ENCODE measurements around the gene SIVA1.
"Not testable (repeated sequence)": the region's sequence is repeated elsewhere in the genome, so short reads cannot be mapped to it uniquely, and the experiment has no call there.

The SIVA1 gene

DNA sequence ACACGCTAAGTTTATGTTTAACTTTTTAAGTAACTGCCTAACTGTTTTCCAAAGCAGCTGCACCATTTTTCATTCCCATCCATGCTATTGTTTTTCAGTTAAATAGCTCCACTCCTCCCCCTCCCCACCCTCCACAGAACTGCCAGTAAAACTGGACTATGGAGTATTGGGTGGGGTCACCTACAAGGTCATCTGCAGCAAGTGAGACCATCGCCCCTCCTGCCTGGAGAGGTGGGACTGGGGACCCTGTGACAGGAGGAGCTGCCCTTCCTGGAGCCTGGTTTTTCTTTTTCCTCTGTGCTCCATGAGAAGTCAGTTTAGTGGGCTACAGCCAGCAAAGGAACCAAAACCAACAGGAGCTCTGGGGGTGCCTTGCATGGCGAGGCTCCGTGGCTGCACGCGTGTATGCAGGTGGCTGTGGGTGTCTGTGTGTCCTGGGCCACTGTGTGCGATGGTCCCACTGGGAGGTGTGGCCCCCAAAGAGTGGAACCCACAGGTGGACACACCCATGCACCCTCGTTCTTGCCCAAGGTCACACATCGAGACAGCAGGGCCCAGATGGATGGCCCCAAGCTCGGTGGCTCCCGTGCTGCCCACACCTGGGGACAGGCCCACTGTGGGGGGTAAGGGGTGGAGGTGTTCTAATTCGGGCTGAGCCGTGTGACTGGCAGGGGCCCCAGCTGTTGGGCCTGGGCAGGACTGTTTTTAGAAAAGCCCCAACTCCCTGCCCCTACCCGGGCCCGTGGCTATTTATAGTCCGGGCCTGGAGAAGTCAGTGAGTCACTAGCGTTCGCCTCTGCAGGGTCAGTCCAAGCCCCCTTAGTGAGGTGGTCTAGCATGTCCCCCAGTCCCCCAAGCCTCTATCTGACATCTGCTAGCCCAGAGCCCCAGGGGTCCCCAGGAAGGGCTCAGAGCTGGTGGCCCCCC, 31.2 kb upstream of the SIVA1 start:
- DNase-seq = no peak

DNA sequence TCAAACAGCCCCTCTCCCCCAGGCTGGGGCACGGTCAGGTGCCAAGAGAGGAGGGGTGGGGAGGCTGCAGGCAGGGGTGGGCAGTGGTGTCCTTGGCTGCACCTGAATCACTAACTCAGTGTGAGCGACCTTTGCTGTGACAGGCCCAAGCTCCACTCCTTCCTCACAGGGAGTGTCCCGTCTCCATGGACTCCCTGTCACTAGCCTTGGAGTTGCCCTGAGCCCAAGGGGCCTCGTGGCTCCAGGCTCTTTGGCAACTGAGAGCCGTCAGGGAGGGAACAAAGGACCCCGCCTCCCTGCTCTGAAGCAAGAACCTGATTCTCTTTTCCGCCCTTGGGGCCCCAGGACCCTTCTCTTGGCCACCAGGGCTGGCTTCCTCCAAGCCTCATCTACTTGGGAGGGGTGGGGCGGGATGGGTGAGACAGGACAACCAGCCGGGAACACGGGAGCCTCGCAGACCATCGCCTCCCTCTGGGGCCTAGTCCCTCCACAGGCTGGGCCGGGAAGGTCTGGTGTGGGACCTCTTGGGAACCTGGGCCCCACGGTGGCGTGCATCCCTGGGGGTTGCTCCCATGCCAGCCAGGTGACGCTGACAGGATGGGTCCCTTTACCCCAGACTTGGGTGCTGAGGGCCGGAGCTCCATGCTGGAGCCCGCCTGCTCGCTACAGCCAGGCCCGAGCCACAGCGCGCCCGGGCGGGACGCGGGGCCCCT, 29.9 kb upstream of the SIVA1 start:
- no peak for DNase-seq

DNA sequence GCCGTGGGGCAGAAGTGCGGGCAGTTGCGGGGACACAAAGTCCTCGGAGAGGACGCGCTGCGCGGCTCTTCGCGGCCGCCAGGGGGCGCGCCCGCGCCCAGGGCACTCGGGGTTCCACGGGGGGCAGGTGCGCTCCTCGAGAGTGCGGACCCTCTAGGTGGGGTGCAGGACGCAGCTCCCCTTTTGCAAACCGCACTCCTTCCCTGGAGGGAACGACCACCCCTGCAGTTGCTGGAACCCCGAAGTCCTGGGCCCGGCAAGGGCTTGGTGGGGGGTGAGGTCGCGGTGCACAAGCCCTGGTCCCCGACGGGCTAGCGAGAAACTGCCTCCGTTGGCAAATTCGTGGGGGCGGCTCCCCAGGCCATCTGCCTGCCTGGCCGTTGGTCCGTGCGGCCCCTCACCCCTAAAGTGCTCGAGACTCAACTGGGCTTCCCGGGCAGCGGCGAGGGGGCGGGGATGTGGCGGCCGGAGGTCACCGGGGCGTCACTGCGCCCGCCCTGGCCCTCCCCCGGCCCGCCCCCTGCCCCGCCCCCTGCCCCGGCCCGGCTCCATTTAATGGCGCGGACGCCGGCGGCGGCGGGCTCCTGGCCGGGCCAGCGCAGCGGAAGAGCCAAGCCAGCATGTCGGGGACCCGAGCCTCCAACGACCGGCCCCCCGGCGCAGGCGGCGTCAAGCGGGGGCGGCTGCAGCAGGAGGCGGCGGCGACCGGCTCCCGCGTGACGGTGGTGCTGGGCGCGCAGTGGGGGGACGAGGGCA, 29.1 kb upstream of the SIVA1 start, which contains the start of gene ADSS1:
Gene ADSS1 (plus strand): TSS at position 579 of the 756 bp plus-strand sequence. CDS start 42 bp downstream, at position 621.
- DNase-seq = no peak

DNA sequence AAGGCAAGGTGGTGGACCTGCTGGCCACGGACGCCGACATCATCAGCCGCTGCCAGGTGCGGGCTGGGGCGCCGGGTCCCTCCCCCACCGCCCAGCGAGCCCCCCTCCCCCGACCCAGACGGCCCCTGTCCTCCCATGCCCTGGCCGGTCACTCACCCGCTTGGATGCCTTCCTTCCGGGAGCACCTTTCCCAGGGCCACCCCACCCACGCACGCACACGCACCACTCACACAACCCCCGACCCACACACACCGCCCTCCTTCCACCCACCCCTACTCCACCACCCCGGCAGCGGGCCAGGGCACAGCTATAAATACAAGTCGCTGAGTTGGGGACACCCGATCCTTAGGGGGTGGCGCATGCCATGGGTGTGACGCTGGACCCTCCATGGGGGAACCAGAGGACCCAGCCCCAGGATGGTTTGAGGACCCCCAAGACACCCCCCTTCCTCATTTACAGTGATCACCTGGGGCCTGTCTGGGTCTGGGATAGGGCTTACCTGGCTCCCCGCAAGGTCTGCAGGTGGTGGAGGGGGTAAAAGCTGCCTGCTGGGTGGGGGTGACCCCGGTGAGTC, 28.5 kb upstream of the SIVA1 start:
- no peak for DNase-seq

DNA sequence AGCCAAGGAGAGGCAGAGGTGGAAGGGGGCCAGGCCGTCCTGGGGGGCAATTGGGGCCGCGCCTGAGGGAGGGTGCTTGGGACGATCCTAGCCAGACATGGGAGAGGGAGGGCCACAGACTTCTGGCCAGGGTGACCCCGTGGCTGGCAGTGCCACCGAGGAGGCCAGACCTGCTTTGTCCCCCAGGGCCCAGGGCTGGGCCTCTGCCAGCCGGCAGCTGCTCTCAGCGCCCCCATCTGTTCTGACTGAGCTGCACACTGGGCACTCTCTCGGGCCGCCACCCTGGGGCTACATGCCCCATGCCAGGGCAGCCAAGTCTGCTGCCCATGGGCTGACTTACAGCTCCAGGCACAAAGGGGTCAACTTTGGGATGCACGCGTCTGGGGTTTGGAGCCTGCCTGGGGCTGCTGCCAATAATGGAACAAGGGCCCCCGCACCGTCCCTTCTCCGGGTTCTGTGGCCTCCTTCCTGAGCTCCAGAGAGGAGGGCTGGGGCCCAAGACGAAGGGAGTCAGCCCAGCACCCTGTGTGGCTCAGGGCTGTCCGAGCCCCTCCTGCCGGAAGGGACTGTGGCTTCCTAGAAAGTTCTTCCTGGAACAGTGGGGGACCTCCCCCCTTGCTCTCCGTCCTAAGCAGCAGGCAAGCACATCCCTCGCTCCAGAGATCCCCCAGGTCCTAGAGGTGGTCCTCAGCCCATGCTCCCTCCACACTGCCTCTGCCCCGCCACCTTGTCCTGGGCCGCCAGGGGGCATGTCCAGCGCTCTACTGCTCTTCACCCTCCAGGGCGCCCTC, 27.8 kb upstream of the SIVA1 start:
- DNase-seq = no peak

DNA sequence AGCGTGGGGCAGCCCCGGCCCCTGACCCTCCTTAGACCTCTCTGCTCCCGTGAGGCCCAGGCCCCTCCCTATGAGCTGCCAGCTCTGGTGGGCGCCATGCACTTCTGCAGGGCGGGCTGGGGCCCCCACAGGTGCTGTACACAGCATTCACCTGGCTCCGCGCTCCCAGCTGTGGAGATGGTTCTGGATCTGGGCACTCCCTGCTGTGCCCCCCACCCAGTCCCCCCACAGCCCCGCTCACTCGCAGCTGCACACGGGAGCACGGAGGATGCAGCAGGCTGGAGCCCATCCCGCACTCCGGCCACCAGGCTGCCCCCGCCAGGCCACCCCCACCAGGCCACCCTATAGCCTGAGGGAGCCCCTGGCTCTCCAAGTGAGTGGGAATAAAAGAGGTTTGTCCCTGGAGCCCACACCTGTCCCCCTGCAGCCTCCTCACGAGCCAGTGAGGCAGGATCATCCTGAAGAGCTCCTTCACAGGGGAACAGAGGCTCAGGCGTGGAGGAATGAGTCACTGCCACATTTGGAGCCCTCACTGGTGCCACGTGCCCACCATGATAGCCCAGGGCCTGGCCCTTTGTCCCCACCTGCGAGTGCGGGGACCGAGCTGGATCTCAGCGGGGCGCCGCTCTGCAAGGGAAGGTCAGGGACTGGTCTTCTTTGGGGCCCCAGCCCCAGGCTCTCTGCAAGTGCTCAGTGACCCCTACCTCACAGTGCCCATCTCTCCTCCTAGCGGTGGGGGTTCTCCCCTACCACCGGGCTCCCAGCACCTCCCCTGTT, 27.0 kb upstream of the SIVA1 start:
- no peak for DNase-seq

DNA sequence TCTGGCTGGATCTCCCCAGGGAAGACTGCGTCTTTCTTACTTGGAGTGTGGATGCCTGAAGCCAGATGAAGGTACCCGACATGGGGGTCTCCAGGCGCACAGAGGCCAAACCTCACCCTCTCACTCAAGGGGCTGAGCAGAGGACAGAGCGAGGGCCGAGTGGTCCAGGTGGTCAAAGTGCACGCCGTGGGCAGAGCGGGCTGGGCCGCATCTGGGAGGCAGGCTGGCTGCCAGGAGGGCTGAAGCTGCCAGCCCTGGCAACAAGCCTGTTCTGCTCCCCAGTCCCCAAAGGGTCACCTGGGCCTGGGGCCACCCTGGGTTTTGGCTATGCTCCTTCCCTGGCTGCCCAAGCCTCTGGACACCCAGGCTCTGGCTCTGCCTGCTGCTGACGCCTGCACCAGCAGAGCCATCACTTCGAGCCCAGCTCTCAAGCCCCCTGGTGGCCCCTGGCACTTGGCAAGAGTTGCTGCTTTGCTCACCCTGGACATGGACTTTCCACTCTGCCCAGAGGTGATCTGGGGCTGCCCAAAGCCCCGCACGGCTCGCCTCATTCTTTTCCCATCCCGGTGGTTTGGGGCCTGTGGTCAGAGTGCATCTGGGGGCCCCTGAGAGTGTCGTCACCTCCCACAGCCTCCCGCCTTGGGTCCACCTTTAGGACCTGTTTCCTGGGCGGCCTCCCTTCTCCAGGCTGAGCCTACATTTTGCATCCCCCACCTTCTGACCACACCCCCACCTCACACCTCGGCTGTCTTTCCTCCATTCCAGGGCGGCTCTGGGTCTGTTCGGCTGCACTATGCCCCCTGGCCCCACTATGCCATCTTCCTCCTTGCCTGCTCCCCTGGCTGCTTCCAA, 26.1 kb upstream of the SIVA1 start:
- DNase-seq = no peak

DNA sequence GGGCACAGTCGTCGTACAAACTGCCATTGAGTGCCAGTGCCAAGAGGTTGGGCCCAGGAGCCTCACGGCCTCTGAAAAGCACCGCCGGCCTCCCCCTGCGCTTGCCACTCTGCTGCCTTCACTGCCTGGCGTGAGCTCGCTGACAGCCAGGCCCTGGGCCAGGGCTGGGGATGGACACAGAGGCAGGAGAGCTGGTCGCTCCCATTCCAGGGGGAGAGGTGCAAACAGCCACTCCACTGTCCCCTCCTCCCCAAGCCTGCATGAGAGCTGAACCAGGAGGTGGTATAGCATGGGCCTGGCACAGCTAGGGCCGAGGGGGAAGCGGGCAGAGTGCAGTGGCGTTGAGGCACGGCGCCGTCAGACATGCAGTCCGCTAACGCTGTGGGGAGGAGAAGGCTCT, 24.3 kb upstream of the SIVA1 start:
- no peak for DNase-seq

DNA sequence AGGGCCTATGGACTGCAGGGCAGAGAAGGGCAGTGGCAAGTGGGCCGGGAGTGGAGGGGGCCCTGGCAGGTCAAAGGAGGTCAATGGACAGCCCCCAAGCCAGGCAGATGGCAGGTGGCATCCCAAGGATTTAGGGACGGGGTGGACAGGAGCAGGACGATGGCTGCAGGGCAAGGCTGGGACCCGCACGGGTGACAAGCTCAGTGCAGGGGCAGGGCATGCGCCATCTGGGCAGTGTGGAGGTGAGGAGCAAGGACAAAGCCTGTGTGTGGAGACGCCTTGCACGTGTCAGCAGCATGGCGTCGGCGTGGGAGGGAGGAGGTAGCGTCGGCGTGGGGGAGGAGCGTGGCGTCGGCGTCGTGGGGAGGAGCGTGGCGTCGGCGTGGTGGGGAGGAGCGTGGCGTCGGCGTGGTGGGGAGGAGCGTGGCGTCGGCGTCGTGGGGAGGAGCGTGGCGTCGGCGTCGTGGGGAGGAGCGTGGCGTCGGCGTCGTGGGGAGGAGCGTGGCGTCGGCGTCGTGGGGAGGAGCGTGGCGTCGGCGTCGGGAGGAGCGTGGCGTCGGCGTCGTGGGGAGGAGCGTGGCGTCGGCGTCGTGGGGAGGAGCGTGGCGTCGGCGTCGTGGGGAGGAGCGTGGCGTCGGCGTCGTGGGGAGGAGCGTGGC, 23.6 kb upstream of the SIVA1 start:
- DNase-seq = not testable (repeated sequence)

DNA sequence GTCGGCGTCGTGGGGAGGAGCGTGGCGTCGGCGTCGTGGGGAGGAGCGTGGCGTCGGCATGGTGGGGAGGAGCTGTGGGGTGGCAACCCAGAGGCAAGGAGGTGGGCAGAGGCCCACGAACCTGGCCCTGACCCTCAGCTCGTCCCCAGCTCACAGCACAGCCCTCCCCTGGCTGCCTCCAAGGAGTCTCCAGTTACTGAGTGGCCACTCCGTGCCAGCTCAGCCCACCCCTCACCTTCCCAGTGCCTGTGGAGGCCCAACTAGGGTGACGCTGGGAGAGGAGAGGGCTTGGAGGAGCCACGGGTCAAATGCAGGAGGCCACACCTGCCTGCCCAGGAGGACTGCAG, 23.1 kb upstream of the SIVA1 start:
- no peak for DNase-seq

DNA sequence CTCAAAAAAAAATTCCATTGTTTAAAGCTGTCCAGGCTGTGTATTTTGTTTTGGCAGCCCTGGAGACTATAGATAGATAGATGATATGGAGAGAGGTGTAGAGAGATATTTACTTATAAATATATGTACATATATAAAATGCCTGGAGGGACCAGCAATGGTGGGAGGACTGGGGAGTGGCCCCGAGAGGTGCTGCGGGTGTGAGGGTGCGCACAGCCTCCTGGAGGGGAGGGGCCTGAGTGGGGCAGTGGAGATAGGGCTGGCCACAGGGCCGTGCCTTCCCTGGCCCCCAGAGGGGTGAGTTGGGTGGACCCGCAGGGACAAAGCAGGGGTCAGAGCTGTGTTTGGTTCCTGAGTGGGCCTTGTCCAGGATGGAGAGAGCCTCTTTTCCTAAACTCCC, 22.5 kb upstream of the SIVA1 start:
- DNase-seq = no peak

DNA sequence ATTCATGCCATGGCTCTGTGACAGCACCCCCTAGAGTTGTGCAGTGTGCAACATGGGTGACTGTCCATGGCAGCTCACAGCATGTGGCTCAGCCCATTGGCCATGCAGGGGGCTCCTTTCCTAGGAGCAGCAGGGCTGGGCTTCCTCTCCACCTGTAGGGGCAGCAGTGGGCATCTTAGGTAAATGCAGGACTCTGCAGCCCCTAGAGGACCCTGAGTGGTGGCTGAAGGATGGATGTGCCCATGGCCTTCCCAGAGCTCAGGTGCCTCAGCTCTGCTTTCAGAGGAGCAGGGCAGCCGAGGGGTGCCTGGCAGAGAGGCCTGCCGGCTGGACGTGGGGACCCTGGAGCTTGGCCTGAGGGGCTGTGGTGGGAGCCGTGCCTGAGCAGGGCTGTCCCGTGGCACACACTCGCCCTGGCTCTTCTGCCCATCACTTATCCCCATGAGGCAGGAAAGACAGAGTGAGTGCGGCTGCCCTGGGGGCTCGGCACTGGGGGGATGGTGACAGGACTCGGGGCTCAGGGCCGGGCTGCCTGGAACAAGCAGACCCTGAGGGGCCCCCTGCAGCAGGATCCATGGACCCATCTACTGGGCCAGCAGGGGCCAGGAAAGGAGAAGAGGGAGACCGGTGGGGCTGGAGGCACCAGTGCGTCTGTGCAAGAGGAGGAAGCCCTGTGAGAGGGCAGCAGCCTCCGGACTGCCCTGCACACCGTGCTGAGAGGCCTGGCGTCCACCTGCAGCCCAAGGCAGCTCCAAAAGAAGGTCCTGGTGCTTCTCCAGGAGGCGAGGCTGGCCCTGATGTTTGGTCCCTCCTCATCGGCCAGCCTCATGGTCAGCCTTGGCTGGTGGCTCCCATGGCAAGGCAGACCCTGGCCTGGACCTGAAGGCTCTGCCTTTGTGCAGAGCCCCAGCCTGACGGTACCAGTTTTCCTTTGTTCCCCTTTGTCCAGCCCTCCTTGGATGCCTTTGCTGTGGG, 21.3 kb upstream of the SIVA1 start:
- no peak for DNase-seq

DNA sequence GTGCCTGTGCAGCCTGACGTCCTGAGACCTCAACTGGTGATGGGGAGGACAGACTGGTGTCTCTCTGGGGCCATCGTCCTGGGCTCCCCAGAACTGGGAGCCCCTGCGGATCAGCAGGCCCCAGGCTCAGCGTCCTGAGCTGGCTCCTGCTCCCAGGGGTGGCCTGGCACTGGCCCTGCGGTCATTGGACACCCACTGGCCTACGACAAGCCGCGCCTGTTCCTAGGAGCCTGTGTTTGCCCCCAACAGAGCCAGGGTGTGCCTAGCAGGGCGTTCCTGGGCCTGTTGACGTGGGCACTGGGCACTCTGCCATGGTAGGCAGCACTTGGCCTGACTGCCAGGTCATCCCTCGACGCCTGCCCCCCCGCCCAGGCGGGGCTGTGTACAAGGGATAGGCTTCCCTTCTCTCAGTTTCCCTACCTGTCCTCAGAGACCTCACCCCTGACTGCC, 20.6 kb upstream of the SIVA1 start:
- no peak for DNase-seq

DNA sequence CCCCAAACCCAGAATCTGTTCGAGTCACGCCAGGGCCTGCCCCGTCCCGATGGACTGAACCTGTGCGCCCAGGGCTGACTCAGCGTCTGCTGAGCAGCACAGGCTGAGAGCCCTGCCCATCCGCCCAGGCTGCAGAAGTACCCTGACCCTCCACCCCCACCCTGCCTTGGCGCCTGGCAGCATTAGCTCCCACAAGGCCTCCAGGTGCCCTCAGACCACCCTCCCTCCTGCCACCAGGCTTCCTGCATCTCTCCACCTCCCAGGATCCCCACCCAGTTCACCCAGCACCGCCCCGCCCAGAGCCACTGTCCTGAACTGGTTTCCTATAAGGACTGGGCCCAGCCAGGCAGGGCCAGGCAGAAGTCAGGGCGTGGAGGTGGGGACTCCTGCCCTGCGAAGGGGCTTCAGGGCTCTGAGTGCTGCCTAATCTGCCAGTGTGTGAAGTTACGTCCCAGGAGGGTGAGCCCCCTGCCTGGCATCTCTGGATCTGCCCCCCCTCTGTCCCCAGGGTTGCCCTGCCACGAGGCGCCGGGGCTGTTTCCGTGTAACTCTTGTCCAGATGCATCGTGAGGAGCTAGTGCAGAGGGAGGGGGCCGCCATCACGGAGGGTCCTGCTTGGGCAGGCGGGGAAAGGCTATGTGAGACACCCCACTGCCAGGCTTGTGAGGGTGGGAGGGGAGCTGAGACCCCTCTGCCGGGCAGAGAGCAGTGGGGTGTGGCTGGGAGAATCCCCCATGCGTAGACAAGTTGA, 19.8 kb upstream of the SIVA1 start:
- no peak for DNase-seq

DNA sequence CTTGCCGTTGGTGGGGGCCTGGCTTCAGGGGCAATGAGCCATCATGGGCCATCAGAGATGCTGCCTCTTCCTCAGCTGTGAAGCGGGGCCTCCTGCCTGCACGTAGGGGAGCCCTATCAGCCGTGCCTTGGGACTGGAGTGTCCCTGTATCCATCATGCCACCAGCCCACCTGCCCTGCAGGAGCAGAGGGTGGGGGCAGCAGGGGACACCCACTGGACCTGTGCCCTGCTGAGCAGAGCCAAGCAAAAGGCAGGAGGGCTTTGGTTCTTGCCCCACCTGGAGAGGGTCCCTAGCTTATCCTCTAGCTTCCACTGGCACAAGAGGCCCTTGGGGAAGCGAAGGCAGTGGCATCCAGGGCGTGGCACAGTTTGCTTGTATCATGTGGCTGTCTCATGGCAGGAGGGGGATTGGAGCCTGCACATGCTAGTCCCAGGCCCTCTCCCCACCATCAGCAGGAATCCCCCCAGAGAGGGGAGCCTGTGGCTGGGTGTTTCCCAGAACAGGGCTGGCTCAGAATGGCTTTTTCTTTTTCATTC, 18.8 kb upstream of the SIVA1 start:
- DNase-seq = no peak

DNA sequence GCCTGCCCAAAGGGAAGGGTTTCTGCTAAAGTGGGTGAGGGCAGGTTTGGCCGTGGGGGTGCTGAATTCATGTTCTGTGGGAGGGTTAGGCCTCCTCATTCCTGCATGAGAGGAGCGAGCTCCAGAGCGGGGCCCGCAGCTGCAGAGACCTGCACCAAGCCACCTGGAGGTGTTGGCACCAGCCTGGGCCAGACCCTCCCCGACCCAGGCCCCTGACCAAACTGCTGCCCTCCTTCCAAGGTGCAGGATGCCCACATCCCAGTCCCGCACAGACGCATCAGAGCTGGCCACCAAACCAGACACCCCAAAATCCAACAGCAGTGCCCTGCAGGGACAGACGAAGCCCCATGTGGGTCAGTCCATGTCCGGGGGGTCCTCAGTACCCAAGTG, 18.4 kb upstream of the SIVA1 start:
- DNase-seq = no peak

DNA sequence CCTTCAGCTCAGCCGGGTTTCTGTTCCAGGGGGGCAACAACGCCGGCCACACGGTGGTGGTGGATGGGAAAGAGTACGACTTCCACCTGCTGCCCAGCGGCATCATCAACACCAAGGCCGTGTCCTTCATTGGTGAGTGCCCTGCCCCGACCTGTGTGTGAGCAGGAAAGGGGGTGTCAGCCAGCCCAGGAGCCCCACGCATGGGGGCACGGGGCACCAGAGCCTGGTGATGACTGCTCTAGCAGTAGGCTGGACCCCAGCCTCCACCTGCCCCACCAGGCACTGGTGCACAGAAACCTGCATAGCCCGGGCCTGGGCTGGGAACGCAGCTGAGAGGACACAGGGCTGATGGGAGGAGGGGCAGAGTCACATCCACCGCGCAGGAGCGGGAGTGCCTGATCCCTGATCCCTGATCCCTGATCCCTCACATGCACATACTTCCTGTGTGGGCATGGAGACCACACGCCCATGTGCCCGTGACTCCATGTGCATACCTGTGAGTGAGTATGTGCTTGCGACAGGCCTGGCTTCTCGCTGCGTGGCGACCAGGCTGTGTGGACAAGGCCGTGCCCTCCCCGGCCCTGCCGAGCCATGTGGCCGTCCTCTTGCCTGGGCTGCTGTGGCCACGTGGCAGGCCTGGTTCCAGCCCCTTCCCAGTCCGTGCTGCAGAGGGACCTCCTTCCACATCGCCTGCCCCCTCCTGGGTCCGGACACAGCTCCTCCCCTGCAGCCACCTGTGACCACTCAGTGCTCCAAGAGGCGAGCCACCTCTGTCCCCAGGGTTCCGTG, 17.8 kb upstream of the SIVA1 start:
- no peak for DNase-seq

All from NCI-H526 treated with DMSO at 0.1 percent for 48 hours (cell line).